ENCODE measurements around the gene ACSS1.

- TF ChIP-seq SUZ12 (IDR thresholded peaks at IDR 0.05; ENCODE audit: extremely low read depth, insufficient read depth, insufficient read length) (no peak), ZNF274 (IDR thresholded peaks at IDR 0.05; ENCODE audit: low read depth, low read length) (no peak), YY1 (IDR thresholded peaks at IDR 0.05; ENCODE audit: insufficient read depth, insufficient read length) (no peak)
These were observed 37.6 kb downstream of the ACSS1 start for GRCh38 chr20:25020345-25020744.
